Spleen (tissue), 11 donors: ENCODE data around the gene ATP5F1E. TPM values are rescaled to one million over a fixed set of nuclear protein-coding genes. Genes with fewer than 3 reads are reported as not detected.

Source experiments
- DNase-seq: peaks from one replicate; pipeline ENCODE4 v3.0.0-alpha.2; 2020
- H3K27ac ChIP-seq, 8 donors: fragments of 200-600 bp; sonication (generic) in 7 of 8; 1 replicate in 4 of 8; 2 replicates in 4 of 8; pipeline versions ENCODE4 v1.5.0 to v1.8.0; 2016 to 2021; ENCODE audit warnings: inconsistent platforms in 4 of 8, mild to moderate bottlenecking in 4 of 8, moderate library complexity in 1 of 8
- H3K27me3 ChIP-seq, 7 donors: fragments of 200-600 bp; sonication (generic) in 6 of 7; replicated peaks in 1 of 7; 1 replicate in 4 of 7; 2 replicates in 3 of 7; pipeline versions ENCODE4 v1.5.0 to v1.8.0; 2016 to 2021; ENCODE audit warnings: inconsistent platforms in 3 of 7, mild to moderate bottlenecking in 1 of 7
- H3K36me3 ChIP-seq, 6 donors: fragments of 200-600 bp; sonication (generic) in 5 of 6; 1 replicate in 4 of 6; 2 replicates in 2 of 6; pipeline versions ENCODE4 v1.5.0 to v1.8.0; 2016 to 2021; ENCODE audit warnings: inconsistent platforms in 2 of 6
- H3K4me1 ChIP-seq, 6 donors: fragments of 200-600 bp; sonication (generic) in 5 of 6; 1 replicate in 3 of 6; 2 replicates in 3 of 6; pipeline versions ENCODE4 v1.5.0 to v1.8.0; 2016 to 2021; ENCODE audit warnings: inconsistent platforms in 3 of 6
- H3K4me3 ChIP-seq, 8 donors: fragments of 200-600 bp; sonication (generic) in 7 of 8; 1 replicate in 4 of 8; 2 replicates in 4 of 8; pipeline versions ENCODE4 v1.5.0 to v1.8.0; 2016 to 2021; ENCODE audit warnings: inconsistent platforms in 4 of 8, mild to moderate bottlenecking in 4 of 8, moderate library complexity in 2 of 8
- H3K9me3 ChIP-seq, 8 donors: fragments of 200-600 bp; sonication (generic) in 7 of 8; 1 replicate in 4 of 8; 2 replicates in 4 of 8; pipeline versions ENCODE4 v1.5.0 to v1.8.0; 2016 to 2021; ENCODE audit warnings: inconsistent platforms in 4 of 8
- CTCF ChIP-seq, 11 experiments: fragments of 200-600 bp in 7 of 11; fragments of 450-650 bp in 4 of 11; sonication (generic) in 4 of 11; IDR thresholded peaks in 8 of 11; conservative IDR thresholded peaks in 3 of 11; 1 replicate in 7 of 11; 2 replicates in 4 of 11; pipeline versions ENCODE4 v1.4.0 to v1.8.0; 2016 to 2021; ENCODE audit warnings: antibody characterized with exemption in 11 of 11, inconsistent platforms in 4 of 11, mild to moderate bottlenecking in 1 of 11
- POLR2A ChIP-seq, 3 donors: fragments of 450-650 bp; IDR thresholded peaks; one replicate each; pipeline ENCODE4 v1.5.1; 2017; ENCODE audit warnings: antibody characterized with exemption in 3 of 3, mild to moderate bottlenecking in 1 of 3
- POLR2AphosphoS5 ChIP-seq, 3 donors: sonication (generic); formaldehyde crosslinking; IDR thresholded peaks; one replicate each; pipeline ENCODE4 v1.5.1; 2017; ENCODE audit warnings: antibody characterized with exemption in 3 of 3
- WGBS, 5 donors: extraction: QIAGEN DNeasy Blood & Tissue Kit in 3 of 5; methylation state at CpG; one replicate each; pipeline versions ENCODE4 v1.1.5 to v1.1.7; 2013 to 2018; 5-methylcytosine and 5-hydroxymethylcytosine counted together
- intact Hi-C: fragments of 100-400 bp; cut with DNase I; formaldehyde crosslinking; loops from one replicate; pipeline ENCODE4 v1.15.0; 2023; ENCODE audit warnings: low total_unique reads
- polyA plus RNA-seq, 3 donors: library from polyadenylated mRNA; stranded (reverse); fragments of 200-250 nt; gene quantifications; one replicate each; pipeline ENCODE4 v1.2.1, GENCODE V29; 2013
- total RNA-seq, 7 donors: library from RNA; depleted of rRNA in 3 of 7; stranded (reverse); fragments of >200 nt in 3 of 7; fragmentation: NEBNext Ultra II Directional in 4 of 7; extraction: Animal tissue kit (Norgen Biotek cat#: 25700) in 4 of 7; gene quantifications; one replicate each; pipeline versions ENCODE4 v1.1.0 to v1.2.1, GENCODE V29; 2016 to 2021
- donor health status: healthy with polysubstance abuse.
- donor health status: DM: no; HTN: no; CAD: no; lungs with moderate emphysema.
- donor health status: DM: no; HTN: no; CAD: no.
- donor health status: Bipolar disorder and iron deficiency.
- donor health status: healthy.
- donor health status: DM: no; HTN: no; CAD: no.
- donor health status: DM: yes; HTN: yes; CAD: no.

ATP5F1E gene
- total and polyA plus RNA-seq, 10 donors = 24.2 to 71.1 (median 64.9) TPM

DNA sequence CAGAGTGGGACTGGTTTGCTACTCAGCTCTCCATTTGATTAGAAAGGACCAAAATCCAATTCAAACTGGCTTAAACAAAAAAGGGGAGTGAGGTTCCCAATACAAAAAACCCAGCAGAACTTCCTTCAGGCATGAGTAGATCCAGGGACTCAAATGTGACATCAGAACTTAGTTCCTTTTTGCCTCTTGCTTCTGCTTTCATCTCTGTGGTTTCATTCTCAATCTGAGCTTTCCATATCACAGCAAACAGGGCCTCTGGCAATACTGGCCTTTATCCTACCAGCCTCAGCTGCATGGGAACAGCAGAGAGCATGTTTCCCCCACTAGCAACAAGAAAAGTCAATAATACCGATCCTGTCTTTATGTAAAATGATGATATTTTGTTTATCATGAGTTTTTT lies 39.1 kb upstream of the ATP5F1E start:
- intact Hi-C loops = no loop called here
- Histone ChIP-seq H3K4me3 (no peak overlapping the region), H3K9me3 (no peaks in the 10 kb centered on the region), H3K27me3 (no peaks in the 10 kb centered on the region), H3K27ac (no peak overlapping the region), H3K36me3 (no peaks in the 10 kb centered on the region), H3K4me1 (peaks cover 0 to 19% (median 6%) of the 10 kb centered on the region in 6 donors)
- WGBS, 5 donors = 69 to 89% (median 87%) methylated on average over 1 of the region's 1 CpG
- TF ChIP-seq POLR2A (IDR thresholded peaks at IDR 0.05) = no peak
- TF ChIP-seq POLR2AphosphoS5 (IDR thresholded peaks at IDR 0.05) = no peak
- no peak for DNase-seq

GRCh38 chr20:59069026-59069425 lies 36.9 kb upstream of the ATP5F1E start:
- 27 to 63% (median 34%) methylated on average over 2 of the region's 2 CpGs for WGBS, 5 donors
- TF ChIP-seq POLR2AphosphoS5 (IDR thresholded peaks at IDR 0.05) (no peak), POLR2A (IDR thresholded peaks at IDR 0.05) (no peak)
- intact Hi-C loops = no loop called here
- no peak for DNase-seq
- Histone ChIP-seq H3K4me3 (no peak overlapping the region), H3K27ac (no peak overlapping the region), H3K9me3 (no peaks in the 10 kb centered on the region), H3K27me3 (no peaks in the 10 kb centered on the region), H3K4me1 (peaks cover 0 to 19% (median 6%) of the 10 kb centered on the region in 6 donors), H3K36me3 (no peaks in the 10 kb centered on the region)

GRCh38 chr20:59068534-59068933 lies 36.4 kb upstream of the ATP5F1E start:
- H3K36me3 ChIP-seq = no peaks in the 10 kb centered on the region
- peaks cover 0 to 19% (median 5%) of the 10 kb centered on the region in 6 donors for H3K4me1 ChIP-seq
- H3K9me3 ChIP-seq = no peaks in the 10 kb centered on the region
- H3K27me3 ChIP-seq = no peaks in the 10 kb centered on the region
- no peak overlapping the region for H3K4me3 ChIP-seq
- TF ChIP-seq POLR2A (IDR thresholded peaks at IDR 0.05) (no peak), POLR2AphosphoS5 (IDR thresholded peaks at IDR 0.05) (no peak), CTCF (IDR thresholded peaks at IDR 0.05 in 8 of 11, conservative IDR thresholded peaks at IDR 0.05 in 3 of 11) (no peak)
- no peak overlapping the region for H3K27ac ChIP-seq
- intact Hi-C loops = no loop called here
- DNase-seq = no peak
- WGBS, 5 donors = 71 to 85% (median 80%) methylated on average over 4 of the region's 4 CpGs

DNA sequence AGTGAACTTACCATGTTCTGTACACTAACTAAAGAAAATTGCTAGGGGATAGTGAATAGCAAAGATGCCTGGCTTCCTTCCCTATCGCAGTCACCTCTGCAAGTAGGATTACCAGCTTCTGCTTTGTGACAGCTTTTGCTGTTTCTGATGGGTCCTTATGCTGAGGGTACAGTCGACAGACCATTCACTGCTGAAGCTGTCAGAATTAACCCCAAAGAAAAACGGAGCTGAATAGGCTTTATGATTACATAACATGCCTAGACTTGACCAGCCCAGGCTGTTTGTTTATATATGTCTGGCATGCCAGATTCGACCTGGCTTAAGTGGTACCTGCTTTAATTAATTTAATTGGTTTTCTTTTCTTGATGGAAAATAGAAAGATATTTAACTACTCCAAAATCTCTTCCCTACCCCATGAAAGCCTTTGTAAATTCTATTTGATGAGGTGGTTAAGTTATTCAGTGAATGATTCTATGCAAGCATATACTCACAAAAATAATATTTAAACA lies 32.1 kb upstream of the ATP5F1E start:
- Histone ChIP-seq H3K27me3 (no peaks in the 10 kb centered on the region), H3K4me3 (no peak overlapping the region), H3K36me3 (no peaks in the 10 kb centered on the region), H3K9me3 (no peaks in the 10 kb centered on the region), H3K4me1 (peaks cover 0 to 10% (median 0%) of the 10 kb centered on the region in 6 donors), H3K27ac (peak overlapping the region in 4 of 8 donors; percentile 18 to 61 (median 54))
- intact Hi-C loops = no loop called here
- WGBS, 5 donors = 52 to 65% (median 58%) methylated on average over 4 of the region's 4 CpGs
- TF ChIP-seq POLR2A (IDR thresholded peaks at IDR 0.05) (no peak), POLR2AphosphoS5 (IDR thresholded peaks at IDR 0.05) (no peak), CTCF (IDR thresholded peaks at IDR 0.05 in 8 of 11, conservative IDR thresholded peaks at IDR 0.05 in 3 of 11) (no peak)
- no peak for DNase-seq

GRCh38 chr20:59063358-59064213 lies 31.5 kb upstream of the ATP5F1E start:
- peak in 1 of 3 donors; percentile 10 for TF ChIP-seq POLR2AphosphoS5 (IDR thresholded peaks at IDR 0.05)
- TF ChIP-seq POLR2A (IDR thresholded peaks at IDR 0.05) = no peak
- TF ChIP-seq CTCF (IDR thresholded peaks at IDR 0.05 in 8 of 11, conservative IDR thresholded peaks at IDR 0.05 in 3 of 11) = no peak
- peaks cover 0 to 8% (median 0%) of the 10 kb centered on the region in 6 donors for H3K4me1 ChIP-seq
- no peaks in the 10 kb centered on the region for H3K27me3 ChIP-seq
- no peak for DNase-seq
- H3K4me3 ChIP-seq = peak overlapping the region in 1 of 8 donors; percentile 14
- intact Hi-C loops = no loop called here
- H3K9me3 ChIP-seq = no peaks in the 10 kb centered on the region
- WGBS, 5 donors = 56 to 78% (median 65%) methylated on average over 22 of the region's 22 CpGs
- no peaks in the 10 kb centered on the region for H3K36me3 ChIP-seq
- H3K27ac ChIP-seq = peak overlapping the region in 6 of 8 donors; percentile 6 to 61 (median 36)
